Measurements from ENCODE around the gene MAP1B.
A peak's percentile ranks its signal among the peaks of the same experiment; 100 is the strongest.
"Not testable (repeated sequence)": the region's sequence is repeated elsewhere in the genome, so short reads cannot be mapped to it uniquely, and the experiment has no call there.

The MAP1B gene

DNA sequence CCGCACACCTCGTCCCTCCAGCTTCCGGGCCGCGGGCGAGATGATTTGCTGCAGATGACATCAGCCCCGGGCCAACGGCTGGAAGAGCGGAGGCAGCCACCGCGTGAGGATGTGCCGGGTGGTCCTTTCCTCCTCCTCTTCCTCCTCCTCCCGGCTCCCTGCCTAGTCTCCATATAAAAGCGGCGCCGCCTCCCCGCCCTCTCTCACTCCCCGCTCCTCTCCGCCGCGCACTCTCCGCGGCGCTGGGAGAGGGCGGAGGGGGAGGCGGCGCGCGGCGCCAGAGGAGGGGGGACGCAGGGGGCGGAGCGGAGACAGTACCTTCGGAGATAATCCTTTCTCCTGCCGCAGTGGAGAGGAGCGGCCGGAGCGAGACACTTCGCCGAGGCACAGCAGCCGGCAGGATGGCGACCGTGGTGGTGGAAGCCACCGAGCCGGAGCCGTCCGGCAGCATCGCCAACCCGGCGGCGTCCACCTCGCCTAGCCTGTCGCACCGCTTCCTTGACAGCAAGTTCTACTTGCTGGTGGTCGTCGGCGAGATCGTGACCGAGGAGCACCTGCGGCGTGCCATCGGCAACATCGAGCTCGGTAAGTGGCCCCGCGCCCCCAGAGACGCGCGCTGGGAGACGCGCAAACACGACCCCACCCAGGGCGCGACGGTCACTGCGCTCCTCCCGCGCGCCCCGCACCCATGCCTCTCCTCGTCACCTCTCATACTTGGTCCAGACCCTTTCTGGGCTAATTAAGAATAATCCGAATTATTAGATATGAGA, at the start of gene MAP1B:
Gene MAP1B, plus strand, starts transcription at position 345 of the 770 bp plus-strand sequence. Its CDS starts 57 bp downstream, at position 402.
- no peak for DNase-seq

DNA sequence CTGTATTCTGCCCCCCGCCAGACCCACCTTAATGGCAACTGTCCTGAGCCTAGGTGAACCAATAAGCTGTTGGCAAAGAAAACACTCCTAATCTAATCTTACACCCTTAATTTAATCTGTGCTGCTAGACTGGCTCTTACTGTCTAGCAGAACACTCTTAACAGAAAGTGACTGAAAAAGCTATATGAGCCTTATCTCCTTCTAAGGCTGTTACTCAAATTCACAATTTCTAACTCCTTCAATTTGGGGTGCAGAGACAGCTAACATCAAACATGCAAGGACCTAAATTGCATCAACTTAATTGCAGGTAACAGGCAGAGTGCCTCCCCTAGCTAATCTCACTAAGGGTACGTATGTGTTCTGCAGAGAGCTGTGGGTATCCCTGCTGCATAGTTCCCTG, 49.5 kb upstream of the MAP1B start:
- no peak for DNase-seq

DNA sequence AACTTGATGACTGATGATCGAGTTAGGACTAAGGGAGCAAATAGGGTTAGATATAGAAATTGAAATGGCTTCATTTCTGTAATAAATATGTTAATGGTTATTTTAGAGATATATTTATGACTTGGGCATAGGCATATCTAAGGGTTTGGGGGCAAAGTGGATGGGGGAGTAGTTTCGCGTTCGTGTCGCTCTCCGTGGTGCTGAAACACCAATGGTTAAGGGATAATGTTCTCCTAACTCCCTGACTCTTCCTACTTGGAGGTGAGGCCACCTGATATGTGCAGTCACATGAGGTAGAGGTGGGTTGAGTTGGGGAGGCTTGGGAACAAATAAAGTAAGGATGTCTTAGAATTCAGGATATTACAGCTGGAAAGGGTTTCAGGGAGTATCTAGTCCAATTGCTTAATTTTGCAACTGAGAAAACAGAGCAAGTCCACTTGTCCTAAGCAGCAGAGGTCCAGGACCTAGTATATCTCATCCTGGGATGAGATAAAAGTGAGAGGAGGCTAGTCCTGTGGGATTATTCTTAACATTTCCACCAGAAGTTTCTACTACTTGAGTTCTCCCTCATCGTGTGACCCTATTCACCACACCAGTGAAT, 44.0 kb upstream of the MAP1B start:
- peak; percentile 52 for DNase-seq

DNA sequence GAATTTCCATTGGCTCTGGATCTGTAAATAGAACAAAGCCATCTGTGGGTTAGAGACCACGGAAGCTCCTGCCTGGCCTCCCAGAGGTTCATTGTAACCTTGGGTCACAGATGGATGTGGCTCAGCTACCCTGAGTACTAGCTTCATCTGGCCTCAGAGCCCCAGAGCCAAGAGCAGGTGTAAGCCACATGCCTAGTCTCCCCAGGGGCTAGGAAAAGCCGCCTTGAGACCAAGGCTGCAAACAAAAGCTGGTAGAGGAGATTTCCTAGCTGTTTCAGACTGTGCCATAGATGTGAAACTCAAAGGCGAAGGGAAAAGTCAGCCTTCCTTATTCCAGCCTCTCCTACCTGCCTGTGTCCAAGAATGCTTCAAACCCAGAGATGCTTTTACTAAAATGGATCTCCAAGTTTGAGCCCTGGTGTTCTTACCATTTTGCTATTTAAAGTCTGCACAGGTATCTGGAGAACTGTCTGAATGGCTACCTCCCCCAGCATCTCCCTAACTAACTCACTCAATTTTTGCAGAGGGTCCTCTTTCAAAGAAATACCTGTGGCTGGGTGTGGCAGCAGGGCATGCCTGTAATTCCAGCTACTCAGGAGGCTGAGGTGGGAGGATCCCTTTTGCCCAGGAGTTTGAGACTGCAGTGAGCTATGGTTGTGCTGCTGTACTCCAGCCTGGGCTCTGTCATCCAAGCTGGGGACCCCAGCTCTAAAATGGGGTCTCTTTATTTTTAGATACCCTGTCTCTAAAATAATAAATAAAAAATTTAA, 42.3 kb upstream of the MAP1B start:
- DNase-seq, result no peak

DNA sequence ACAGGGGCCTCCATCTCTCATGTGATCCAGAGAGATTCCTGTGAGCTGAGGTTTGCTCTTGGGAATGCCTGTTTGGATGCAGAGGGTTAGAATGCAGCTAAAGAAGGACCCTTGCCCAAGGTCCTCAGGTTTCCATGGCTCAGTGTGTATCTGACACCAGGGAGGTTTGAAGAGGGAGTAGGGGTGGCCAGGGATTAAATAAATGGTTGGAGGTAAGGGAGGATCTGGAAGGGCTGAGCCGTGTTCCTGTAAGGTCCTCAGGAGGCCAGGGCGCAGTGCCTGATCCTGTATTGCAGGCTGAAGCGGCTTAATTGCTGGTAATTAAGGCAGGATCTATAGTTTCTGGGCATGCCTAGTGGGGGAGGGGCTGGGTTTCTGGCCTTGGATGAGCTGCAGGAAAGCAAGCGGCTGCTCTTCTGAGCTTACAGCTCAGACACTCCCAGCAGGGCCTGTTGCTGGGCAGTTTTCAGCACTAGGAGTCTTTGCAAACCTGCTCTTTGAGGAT, 41.5 kb upstream of the MAP1B start:
- no peak for DNase-seq

DNA sequence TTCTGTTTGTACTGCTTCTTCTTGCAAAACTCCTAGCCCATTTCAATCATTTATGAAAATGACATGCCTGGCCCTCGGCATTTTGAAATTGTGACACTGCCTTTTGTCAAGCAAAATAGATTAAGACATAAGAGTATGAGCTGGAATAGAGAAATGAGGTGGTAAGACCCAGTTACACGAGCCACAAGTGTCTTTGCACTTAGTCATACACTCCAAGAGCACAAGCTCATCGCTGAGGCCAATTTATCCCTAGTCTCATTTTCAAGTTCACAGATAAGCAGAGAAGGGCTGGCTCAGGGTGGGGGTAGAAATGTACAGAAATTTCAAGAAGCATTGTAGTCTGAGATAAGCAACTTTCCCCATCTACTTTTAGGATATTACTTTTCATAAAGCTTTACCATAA, 40.6 kb upstream of the MAP1B start:
- peak; percentile 62 for DNase-seq

DNA sequence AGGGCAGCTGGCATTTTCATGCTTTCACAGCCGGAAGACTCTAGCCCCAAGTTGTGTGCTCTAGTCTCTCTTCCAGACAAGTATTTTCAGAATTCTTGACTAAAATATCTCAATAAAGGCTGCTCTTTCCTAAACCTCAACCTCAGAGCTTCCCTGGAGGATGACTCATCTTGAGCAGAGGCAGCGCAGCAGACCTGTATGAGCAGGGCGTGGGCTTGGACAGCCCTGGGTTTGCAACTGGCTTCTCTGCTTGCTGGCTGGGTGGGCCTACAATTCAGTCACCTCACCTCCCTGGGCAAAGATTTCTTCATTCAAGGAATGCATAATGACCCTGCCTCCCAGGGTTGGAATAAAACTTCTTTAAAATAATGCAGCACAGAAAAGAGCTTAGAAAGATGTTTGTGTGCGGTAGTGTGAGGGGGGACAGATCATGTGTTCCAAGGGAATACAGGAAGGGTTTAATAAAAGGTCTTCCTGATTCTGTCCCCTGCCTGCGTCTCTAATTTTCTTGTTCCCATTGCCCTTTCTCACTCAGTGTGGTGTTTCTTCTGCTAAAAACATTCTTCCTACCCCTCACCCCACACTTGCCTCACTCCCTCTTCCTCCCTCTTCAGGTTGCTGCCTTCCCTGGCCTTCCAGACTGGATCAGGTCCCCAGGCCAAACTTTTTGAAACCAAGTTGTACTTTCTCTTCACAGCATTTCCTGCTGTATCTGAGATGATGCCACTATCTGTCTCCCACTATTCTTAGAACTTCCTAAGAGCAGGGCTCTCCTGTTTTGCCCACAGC, 39.4 kb upstream of the MAP1B start:
- DNase-seq, result no peak

DNA sequence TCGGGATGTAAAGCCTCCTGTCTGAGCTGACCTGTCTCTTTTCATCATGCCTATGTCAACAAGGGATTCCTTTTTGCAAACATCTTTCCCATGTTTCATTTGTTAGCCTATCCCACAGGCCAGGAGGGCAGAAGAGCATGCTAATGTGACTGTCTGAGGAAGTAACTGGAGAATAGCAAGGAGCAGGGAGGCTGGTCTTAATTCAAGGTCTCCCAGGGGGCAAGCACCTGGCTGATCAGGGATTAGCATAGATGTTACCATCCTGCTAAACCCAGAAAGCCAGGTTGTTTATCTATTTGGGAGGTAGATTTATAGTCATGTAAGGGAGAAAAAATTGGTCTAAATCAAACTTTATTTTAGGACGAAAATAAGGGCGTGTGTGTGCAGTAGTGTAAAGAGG, 36.7 kb upstream of the MAP1B start:
- DNase-seq, result no peak

DNA sequence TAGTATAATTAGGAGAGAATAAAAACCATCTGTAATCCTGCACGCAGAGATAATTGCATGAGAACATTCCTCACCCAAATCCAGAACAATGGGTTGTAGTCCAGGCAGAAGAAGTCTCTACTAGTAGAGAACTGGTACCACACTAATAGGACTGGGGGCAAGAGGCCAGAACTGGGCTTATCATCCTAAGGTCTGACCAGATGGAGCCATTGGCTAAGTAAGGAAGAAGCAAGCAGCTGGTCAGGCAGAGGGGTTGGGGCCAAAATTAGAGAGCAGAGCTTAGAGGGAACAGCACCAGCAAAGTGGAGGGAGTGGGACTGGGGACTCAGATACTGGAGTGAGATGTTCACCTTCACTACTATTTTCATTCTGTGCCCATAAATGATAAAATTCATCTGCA, 35.4 kb upstream of the MAP1B start:
- DNase-seq, result no peak

DNA sequence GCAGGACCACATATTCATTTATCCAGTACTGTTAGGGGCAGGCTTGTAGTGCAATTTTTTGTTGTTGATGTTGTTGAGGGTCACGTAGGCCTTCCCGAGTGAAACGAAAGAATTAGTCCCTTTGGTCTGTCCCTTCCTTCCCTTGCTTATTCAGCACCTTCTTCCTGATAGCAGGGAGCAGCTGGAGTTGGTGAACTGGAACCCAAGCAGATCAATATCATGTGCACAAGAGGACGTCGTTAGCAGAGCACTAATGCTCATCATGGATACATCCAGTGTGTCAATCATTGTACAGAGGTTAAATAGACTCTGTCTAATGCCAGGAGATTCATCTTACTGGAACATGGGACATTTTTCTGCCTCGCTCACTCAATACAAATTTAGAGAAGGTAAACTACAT, 33.0 kb upstream of the MAP1B start:
- no peak for DNase-seq

DNA sequence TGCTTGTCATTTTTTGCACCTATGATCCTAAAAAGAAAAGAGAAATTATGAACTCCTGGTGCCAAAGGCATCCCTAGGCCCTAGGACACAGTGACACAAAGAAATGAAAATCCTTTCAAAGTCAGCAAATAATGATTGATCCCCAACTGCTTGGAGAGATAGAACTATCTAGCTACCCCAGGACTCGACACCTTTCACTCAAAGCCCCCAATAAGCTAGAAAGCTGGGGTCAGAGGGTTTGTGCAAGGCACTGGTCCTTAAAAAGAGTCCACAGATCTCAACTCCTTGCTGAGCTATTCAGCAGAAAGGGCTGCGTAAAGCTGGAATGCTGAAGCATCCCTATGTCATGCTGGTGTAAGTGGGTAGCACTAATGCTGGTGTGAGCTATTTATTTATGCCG, 31.8 kb upstream of the MAP1B start:
- no peak for DNase-seq

DNA sequence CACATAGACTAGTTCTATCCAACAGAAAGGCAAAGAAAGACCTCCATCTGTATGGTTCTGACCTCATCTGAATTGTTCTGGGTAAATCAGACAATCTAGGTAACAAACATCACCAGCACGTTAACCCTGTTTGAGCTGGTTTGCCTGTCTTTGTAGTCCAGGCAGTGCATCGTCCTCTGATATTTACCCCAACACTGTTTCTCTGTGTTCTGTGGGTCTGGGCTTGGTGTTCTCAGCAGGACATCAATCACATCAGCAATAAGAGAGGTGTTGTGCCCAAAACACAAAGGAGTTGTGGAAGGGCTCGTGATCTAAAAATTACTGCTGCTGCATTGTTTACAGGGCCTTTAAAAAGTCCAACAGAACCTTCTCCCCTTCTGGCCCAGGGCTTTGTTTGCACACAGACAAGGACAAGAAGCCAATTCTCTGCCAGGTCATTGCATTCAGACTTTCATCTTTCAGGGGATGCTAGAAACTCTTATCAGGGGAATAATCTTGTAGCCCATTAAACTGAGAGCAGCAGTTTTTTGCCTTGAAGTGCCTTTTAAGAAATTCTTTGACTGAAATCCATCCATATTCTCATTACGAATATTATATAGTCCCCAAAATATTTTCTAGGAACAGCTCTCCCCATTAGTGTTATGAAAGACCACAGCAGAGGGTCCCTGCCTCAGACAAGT, 30.5 kb upstream of the MAP1B start:
- DNase-seq, result no peak

DNA sequence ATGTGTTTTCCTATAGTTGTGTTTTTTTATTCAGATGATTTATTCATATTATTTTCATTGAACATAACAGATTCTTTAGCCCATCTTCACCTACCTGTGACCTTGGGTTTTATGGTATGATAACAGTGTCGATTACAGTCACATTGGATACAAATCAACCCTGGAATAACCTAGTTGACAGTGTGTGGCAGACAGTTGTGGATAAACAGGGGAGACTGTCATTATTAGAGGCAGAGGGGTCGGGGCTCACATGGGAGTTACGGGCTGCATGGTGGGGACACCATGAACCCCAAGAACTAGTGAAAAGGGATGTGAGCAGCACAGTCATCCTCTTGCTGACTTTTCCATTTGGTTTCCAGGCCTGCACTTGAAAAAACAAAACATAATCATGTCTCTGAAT, 29.9 kb upstream of the MAP1B start:
- no peak for DNase-seq

DNA sequence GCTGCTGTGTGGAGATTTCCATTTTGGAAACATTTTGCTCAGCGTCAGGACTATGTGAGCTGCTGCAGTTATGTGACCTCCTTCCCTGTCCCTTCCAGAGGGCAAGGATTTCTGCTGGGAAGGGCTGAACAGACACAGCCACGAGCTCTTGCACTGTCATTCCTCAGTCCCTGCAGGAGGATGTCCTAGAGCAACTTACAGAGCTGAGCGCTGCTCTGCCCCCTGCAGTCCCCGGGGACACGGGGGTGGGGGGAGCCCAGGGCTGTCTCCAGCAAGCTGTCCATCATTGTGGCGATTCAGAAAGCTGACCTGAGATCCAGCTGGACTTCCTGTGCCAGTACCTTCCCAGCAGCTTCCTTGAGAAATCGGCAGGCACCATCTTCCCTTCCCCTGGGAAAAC, 28.0 kb upstream of the MAP1B start:
- DNase-seq, result peak; percentile 4

DNA sequence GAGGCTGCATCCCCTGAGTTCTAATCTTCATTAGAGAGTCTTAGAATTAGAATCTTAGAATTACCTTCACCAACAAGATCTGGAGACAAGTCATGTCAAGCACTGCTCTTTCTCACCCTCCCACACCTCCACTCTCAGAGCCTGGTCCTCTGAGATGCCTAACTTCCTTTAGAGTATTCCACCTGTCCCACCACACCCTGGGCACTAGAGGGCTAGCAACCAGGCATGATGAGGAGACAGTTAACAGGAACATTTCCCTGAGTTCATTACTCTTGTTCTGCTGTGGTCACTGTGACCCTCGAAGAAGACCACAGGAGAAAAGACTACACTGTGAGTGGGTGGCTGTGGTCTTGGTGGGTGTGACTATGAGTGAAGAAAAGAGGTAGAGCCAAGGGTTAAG, 25.2 kb upstream of the MAP1B start:
- no peak for DNase-seq

DNA sequence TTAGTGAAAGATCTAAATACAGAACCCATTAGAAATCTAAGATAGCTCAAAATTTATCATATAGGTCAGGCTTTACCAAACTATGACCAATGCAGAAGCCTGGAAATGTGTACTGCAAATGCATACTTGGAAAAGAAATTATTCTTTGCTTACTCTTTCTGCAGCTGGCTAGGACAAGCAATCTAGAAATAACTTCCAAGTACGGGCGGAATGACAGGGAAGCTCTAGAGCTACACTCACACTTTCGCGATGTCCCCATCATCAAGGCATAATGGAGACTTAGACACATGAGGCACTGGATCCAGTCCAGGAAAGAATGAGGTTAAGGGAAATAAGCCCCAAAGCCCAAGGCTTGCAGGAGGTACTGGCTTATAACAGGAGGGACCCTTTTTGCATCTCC, 22.4 kb upstream of the MAP1B start:
- DNase-seq, result no peak

DNA sequence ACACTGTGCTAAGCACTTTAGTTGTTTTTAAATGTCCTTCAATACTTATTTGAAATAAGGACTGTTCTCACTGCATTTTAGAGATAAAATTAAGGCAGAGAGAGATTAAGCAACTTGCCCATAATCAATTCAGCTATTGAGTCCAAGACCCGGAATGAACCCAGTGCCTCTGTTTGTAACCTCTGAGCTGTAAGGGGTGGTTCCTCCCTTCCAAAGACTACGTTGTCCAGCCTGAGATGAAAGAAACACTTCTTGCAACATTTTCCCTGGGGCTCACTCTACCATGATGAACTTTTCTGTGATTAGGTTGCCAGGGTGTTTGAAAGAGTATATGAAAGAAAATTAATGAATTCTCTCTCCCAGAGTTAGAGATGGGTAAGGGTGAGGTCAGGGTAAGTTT, 22.0 kb upstream of the MAP1B start:
- DNase-seq, result no peak

DNA sequence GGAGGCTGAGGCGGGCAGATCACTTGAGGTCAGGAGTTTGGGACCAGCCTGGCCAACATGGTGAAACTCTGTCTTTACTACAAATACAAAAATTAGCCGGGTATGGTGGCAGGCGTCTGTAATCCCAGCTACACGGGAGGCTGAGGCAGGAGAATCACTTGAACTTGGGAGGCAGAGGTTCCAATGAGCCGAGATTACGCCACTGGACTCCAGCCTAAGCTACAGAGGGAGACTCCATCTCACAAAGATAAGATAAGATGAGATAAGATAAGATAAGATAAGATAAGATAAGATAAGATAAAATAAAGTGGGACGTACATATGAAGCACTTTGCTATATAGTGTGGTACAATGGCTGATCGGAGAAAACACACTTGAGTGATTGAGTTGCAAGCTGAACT, 17.6 kb upstream of the MAP1B start:
- not testable (repeated sequence) for DNase-seq

DNA sequence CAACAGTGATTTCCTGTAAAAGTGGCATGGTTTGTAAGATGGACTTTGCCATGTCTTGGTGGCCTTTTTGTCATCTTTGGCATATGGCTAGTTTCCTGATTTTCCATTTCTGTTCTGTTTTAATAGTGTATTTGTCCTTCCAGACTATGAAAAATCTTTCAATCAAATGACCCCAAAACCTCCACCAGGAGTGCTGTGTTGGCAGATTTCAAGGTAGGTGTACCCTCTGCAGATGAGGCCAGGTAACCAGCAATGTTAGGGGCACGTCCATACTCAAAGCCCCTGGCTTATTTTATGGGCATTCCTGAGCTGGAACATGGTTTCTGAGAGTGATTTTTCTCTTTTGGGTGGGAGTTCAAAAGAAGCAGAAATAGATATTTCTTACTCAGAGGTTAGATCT, 15.2 kb upstream of the MAP1B start:
- DNase-seq, result no peak

DNA sequence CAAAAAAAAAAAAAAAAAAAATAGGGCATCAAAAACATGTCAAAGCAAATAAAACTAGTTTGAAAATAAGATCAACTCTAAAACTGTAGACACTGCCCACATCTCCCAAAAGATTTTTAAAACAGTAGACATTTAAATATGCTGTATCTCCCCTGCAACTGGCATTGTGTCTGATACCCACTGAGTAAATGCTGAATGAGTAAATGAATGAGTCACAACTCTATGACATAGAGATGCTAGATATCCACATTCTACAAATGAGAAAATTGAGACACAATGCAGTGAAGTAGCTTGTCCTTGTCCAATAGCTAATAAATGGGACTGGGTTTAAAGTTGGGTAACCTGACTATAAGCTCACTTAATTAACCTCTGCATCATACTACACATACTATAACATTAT, 14.1 kb upstream of the MAP1B start:
- DNase-seq, result no peak

DNA sequence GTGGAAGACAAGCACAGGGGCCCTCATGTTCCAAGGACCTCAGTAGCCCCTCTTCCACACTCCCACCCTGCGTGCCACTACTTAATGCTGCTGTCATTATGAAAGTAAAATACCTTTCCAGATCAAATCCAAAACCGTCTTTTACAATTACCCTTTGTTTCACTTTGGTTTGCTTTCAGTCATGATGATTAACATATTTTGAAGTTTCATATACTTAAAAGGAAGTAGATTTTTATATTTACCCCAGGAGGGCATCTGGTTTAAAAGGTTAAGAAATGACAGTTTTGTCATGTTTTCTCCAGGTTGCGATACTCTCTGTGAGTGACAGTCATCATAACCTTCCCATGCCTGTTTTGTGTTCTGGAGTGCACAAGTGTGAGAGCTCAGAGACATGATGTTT, 13.5 kb upstream of the MAP1B start:
- DNase-seq, result no peak

DNA sequence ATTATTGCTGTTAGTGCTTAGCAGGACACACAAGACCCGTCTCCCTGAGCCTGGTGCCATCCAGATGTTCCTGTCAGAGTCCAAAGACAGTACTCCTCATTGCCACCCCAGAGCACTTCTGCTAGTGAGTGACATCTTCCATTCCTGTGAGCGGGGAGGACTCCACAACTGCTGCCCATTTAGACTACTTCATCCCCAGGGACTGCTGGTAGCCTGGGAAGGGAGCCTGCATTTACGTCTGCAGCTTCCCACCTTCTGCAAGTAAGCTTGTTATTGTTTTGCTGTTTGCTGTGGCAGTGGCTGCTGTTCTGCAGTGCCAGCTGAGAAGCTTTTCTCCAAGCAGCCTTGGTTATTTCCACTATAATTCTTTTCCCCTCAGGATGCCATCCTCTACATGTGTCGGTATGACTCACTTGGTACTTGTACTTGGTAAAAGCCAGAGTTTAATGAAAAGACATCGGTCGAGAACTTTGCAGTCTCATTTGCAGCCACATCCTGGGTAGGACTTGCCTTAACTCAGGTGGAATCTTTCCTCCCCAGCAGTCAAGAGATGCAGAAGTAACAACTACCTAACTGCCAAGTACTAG, 10.6 kb upstream of the MAP1B start:
- DNase-seq, result no peak
